GM21526 (cell line): ENCODE measurements around the gene ACTL7A.
"Not testable (repeated sequence)": the region's sequence is repeated elsewhere in the genome, so short reads cannot be mapped to it uniquely, and the experiment has no call there.

Experiments used
- ATAC-seq: cut with Tn5 transposase; IDR thresholded peaks from one replicate; pipeline ENCODE4 v1.9.1; 2021; ENCODE audit warnings: moderate library complexity; ENCODE audit not compliant: unreplicated experiment, low FRiP score

The ACTL7A gene

DNA sequence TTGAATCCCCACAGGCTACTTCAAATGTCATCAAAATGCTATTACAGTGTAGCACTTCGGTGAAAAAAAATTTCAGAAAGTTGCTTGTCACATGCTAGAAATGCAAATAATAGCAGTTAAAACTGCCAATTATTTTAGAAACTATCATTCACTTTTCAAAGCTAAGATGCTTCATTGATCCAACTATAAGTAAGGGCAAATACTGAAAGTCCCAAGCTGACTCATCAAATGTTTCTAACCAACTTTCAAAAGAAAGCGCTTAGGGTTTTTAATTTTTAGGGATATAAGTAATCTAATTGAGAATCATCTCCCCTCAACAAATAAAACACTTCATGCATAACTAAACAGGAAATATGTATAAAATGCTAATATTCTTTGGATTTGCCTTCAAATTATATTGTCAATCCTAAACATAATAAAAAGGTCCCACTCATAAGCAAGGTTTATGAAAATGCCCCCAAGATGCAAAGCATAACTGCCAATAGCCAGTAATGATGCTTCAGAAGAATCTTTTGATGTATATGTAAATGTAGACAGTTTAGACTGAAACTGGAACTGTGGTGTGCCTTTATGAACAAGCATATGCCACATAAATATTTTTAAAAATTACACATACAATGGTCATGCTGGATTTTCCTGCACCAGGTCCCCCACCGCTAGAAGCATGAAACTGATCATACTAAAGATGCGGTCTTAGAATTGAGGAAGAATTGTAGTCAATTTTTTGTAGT, 12.2 kb downstream of the ACTL7A start:
- no peak for ATAC-seq

DNA sequence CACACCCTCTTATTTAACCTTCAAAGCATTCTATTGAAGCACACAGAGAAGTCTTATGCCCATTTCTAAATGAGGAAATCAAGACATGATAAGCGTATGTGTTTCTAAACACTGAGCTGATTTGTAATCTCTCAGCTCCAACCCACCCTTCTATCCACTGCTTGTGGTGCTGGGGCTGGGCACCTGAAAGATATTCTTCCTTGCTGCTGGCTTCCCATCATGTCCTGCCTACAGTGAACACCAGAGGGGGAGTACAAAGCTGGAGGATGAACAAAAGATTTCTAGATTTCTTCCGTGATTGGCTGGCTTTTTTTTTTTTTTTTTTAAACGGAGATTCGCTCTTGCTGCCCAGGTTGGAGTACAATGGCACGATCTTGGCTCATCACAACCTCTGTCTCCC, 14.4 kb downstream of the ACTL7A start:
- no peak for ATAC-seq

DNA sequence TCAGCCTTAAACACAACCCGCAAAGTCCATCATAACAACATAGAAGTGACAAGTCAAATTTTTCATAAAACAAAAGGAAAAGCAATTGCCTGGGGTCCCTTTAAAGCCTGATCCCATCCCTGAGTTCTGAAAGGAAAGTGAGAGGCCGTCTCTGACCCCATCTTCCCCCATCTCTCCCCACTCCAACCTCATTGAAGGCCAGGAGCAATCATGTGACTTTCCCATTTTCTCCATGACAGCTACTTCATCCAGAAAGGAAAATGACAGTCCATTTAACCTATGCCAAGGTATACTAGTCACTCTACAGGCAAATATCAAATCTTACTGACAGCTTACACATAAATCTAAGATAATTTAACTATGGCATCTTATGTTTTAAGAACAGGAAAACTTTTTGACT, 15.5 kb downstream of the ACTL7A start:
- no peak for ATAC-seq

DNA sequence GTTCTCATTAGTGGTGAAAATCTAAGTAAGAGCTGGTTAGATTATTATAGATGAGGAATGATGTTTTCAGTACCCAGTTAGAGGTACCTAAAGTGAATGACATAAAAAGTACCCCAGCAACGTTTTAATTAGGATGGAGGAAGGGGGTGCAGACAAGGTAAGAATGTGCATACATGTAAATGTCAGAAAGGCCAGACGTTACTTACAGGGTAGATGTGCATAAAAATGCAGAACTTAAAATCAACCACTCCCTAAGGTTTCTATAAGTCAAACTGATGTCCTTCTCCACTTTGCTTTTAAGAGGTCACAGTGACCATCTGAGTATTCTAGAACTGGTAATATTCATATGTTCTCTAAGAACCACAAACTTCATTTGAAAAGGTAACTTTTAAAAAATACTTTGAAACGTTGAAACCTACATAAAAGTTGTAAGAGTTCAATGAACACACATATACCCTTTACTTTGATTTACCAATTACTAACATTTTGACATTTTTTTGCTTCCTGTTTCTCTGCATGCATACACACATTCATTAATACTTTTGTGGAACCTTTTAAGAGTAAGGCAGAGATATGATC, 18.8 kb downstream of the ACTL7A start:
- ATAC-seq: no peak

DNA sequence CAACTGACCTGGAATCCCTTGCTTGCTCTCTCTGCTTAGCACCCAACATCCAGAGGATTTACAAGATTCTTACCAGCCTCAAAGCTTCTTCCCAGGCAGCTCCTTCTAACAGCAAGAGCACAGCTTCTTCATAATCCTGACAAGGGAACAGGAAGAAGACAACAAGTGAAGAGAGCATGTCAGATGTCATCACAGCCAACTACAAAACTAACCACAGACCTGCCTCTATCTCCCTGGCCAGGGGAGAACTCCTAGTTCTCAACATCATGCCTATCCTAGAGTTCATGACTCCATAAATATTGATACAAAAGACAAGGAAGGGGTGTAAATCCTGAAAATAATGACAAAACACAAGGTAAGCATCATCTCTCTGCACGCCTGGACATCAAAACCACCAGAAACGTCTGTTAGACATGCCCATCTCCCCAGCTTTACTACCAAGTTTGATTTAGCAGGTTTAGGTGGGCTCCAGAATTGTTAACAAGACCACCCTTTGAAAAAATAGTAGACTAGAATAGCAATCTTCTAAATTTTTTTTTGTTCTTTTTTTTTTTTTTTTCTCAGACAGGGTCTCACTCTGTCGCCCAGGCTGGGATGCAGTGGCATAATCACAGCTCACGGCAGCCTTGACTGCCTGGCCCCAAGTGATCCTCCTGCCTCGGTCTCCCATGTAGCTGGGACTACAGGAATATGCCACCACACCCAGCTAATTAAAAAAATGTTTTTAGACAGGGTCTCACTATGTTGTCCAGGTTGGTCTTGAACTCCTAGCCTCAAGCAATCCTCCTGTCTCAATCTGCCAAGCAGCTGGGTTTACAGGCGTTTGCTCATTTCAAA, 20.2 kb downstream of the ACTL7A start:
- ATAC-seq: no peak

DNA sequence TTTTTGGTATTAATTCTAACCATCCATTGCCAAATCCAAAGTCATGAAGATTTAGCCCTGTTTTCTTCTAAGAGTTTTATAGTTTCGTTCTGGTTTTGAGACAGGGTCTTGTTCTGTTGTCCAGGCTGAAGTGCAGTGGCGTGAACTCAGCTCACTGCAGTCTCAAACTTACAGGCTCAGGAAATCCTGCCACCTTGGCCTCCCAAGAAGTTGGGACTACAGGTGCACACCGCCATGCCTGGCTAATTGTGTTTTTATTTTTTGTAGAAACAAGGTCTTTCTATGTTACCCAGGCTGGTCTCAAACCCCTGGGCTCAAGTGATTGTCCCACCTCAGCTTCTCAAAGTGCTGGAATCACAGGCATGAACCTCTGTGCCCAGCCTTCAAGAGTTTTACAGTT, 21.0 kb downstream of the ACTL7A start:
- ATAC-seq: no peak

DNA sequence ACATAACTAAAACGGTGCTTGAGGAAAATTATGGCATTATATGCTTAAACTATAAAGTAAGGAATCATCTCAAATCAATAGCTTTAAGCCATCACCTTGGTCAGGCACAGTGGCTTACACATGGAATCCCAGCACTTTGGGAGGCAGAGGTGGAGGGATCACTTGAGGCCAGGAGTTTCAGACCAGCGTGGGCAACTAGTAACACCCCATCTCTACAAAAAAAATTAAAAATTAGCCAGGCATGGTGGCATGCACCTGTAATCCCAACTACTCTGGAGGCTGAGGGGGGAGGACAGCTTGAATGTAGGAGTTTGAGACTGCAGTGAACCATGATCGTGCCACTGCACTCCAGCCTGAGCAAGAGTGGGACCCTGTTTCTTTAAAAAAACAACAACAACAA, 22.6 kb downstream of the ACTL7A start:
- ATAC-seq: no peak

DNA sequence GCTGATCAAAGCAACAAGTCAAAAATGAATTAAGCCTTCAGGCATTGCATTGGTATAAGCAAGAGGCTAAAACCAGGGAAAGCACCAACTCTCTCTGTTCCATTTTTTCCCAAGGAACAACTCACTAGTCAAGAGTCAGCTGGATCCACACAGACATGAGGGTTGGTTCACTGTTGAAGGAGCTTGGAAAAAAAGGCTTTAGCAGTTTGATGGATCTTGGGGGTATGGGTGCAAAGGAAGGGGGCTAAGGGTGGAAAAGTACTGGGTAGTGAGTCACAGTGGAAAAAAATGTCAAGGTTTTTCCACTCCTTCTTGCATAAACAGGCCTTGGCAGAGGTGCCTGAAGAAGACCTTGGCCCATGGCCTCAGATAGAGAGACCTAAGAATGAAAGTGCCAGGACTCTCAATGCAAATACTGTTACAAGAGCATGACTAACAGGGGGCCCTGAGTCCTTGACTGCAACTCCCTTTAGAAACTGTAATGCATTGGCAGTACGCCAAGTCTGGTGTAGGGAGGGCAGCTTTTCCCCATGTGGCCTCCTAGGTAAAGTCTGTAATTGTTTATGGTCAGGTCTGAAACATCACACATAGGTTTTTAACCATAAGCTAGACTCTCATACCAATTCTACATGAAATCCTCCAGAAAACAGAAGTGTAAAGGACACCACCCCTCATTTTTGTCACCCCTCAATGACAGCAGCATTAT, 23.7 kb downstream of the ACTL7A start:
- peak; percentile 98 for ATAC-seq

DNA sequence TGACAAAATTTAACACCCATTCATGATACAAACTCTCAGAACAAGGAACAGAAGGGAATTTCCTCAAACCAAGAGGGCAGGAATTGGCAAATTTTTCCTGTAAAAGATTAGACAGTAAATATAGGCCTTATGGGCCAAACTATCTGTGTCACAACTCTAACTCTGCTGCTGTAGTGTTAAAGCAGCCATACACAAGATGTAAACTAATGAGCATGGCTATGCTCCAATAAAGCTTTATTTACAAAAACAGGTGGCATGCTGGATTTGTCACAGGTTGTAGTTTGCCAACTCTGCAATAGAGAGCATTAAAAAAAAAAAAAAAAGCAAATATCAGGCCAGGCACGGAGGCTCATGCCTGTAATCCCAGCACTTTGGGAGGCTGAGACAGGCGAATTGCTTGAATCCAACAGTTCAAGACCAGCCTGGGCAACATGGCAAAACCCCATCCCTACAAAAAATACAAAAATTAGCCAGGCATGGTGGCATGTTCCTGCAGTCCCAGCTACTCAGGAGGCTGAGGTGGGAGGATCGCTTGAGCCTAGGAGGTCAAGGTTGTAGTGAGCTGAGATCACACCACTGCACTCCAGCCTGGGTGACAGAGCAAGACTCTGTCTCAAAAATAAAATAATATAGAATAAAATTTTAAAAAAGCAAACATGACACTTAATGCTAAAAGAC, 24.7 kb downstream of the ACTL7A start:
- not testable (repeated sequence) for ATAC-seq

DNA sequence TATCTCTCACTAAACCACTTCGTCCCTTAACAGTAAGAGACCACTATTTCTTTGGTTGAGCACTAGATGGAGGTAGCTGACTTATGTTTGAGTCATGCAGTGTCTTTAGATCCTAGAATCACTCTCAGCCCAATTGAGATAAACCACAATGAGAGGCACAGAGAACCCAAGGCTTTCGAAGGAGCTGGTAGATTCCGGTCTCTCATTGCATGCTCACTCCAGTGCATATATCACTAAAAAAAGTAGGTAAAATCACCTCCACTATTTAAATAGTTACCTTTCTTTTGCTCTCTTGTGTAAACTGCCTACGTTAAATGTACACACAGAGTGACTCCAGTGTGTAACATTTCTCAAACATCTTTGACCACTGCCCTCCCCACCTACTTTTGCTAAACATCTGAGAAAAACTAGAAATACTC, 27.6 kb downstream of the ACTL7A start:
- ATAC-seq: no peak

DNA sequence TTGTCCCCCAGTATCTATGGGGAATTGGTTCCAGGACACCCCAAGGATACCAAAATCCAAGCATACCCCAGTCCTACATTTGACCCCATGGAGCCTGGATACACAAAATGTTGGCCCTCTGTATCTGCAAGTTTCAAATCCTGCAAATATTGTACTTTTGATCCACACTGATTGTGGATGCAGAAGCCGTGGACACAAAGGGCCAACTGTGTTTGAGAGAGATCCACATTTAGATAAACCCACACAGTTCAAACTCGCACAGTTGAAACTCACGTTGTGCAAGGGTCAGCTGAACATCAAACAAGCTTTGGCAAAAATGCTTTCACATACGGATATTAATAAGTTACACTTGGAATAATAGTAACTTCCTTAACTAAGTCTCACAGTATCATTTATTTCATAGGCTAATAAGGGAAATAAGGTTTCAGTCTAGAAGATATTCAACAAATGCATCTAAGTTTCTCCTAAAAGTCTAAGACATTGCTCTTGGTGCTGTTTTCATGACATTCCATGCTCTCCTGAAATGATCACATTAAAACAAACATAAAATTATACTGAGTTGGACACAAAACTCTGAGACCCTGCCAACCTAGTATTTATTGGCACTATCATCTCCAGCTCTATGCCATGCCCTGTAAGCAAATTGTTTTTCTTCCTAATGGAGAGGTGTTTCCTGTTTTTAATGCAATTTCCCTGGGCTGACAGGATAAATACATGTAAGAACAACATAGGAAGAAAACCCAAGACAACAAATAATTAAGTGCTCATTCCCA, 32.3 kb downstream of the ACTL7A start:
- no peak for ATAC-seq

DNA sequence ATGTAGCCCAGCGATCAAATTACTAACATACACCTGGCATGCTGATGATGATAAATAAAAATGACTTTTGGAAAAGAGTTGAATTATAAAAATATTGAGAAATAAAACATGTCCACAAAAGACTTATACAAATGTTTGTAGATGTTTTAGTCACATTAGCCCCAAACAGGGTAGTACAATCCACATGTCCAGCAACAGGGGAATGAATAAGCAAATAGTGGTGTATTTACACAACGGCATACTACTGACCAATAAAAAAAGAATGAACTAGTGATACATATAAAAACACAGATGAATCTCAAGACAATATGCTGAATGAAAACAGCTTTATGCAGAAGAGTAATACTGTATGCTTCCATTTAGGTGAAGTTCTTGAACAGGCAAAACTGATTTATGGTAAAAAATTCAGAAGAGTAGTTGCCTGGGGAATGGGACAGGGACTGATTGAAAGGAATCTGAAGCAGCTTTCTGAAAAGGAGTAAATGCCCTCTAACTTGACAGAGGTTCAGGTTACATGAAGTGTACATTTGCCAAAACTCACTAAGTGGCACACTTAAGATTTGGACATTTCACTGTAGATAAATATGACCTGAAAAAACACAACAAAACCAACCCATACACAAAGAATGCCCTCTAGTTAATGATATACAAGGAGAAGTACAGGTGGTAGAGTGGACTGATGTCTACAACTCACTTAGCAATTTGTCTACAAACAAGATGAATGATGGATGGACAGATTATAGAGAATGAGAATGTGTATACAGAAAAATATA, 35.4 kb downstream of the ACTL7A start:
- ATAC-seq: no peak

DNA sequence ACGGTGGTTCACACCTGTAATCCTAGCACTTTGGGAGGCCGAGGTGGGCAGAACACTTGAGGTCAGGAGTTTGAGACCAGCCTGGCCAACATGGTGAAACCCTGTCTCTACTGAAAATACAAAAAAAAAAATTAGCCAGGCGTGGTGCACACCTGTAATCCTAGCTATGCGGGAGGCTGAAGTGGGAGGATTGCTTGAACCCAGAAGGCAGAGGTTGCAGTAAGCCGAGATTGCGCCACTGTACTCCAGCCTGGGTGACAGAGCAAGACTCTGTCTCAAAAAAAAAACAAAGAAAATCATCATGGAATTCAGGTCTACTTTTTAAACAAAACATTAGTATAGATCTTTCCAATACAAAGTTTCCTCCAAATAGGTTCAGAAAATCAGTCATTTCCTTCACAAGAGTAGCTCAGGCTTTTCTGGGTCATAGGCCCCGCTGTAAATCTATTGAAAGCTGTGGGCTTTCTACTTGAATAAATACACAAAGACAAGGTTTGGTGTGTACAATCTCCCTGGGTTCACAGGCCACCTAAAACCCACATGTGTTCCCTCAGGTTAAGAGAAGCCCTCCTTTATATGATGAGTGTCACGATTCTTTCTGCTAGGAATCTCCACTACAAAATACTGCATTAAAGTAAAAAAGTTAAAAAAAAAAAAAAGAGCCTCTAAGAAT, 37.1 kb downstream of the ACTL7A start:
- ATAC-seq: not testable (repeated sequence)

DNA sequence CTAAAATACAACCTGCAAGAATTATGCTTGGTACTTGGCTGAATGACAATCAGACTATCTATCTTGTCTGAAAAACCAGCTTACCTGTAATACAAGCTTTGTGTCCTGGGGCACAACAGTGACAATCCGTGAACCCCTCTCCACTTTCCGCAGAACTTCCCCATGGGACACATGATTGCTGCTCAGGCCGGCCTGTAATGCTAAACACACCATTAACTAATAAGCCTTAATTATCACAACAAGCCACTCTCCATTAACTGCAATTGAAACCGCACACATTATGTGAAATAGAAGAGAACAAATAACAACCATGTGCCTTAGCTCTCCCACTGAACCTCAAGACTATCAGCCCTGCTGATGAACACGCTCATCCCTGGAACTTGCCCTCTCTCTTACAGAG, 38.1 kb downstream of the ACTL7A start:
- no peak for ATAC-seq

DNA sequence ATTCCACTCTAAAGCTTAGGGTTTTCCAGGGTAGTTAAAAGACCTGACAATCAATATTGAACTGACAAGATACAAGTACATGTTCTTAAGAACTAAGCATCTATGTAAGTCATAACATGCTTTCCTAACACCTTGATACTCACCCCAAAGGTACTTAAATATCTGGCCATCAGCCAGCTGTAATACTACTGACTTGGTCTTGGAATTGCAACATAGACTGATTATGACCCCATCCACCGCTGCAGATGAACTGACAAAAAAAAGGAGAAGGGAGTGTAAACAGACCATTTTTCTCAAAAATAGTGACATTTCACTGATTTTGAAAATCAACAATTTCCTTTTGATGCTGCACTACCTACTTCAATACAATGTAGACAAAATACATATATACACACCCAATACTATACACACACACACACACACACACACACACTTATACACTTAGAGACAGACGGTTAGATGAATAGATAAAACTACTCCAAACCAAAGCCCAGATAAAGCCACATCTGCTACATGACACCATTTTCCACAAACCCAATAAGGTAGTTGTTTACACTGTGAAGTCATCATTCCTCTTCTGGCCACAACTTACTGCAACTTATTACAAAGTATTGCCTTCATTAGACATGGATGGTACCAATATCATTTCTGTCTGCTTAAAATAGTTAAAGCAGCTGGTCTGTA, 41.5 kb downstream of the ACTL7A start:
- no peak for ATAC-seq

DNA sequence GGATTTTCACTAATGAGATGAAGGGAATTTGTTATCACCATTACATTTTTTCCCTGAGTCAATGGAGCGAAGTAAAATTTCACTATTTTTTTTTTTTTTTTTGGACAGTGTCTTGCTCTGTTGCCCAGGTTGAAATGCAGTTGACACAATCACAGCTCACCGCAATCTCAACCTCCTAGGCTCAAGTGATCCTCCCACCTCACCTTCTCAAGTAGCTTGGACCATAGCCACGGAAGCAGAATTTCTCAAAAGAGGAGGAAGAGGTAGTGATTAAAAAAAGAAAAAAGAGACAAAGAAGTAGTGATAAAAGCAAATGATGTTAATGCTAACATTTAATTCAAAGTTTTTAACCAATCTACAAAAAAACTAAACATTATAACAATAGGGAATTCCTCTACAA, 42.1 kb downstream of the ACTL7A start:
- ATAC-seq: no peak

DNA sequence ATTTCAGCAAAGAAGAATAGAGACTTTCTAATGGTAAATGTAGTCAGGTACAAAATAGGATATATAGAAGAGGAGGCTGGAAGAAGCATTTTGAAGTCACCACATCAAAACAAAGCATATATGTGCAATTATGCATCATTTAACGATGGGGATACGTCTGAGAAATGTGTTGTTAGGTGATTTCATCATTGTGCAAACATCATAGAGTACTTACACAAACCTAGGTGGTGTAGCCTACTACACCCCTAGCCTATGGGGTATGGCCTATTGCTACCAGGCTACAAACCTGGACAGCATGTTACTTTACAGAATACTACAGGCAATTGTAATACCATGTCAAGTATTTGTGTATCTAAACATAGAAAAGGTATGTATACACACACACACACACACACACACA, 43.4 kb downstream of the ACTL7A start:
- ATAC-seq: no peak

DNA sequence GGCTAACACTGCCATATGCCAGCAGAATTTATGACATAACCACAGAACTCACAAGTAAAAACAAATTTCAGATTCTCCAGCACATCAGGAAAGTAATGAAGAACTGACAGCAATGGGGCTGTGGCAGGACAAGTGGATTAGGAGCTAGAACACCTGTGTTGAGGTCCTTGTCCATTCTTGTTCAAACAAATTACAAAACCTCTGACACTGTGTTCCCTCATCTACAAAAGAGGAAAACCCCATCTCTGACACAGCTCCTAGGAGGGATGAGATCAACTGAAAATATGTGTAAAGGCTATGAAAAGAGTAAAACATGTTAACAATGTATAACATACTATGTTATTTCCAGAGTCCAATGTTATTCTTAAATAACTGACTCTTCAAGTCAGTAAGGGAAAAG, 48.3 kb downstream of the ACTL7A start:
- ATAC-seq: no peak
